ENCODE measurements around the gene PLCG1. TPM values are rescaled to one million over a fixed set of nuclear protein-coding genes. Genes with fewer than 3 reads are reported as not detected.
"Not testable (repeated sequence)": the region's sequence is repeated elsewhere in the genome, so short reads cannot be mapped to it uniquely, and the experiment has no call there.

PLCG1 gene
- total RNA-seq, 1 experiment from 2014 or later, result 45.6 TPM

DNA sequence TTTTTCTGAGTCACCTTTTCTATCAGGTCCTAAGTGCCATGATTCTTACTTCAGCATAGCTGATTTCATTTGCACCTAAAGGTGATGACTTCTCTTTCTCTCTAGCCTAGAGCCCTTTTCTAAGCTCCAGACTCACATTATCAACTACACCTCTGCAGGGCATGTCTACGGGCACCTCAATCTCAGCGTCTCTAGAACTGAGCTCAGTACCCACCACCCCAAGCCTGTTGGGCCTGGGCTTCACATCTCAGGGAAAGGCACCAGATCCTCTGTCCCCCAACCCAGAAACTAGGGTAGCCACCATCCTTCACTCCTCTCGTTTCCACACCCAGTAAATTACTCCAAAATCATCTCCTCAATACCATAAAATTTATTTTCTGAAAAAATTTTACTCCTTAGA, 10.6 kb upstream of the PLCG1 start (continued):
- TF ChIP-seq EZH2phosphoT487 (IDR thresholded peaks at IDR 0.05; ENCODE audit: borderline replicate concordance), result no peak
- TF ChIP-seq, protein P1, sequence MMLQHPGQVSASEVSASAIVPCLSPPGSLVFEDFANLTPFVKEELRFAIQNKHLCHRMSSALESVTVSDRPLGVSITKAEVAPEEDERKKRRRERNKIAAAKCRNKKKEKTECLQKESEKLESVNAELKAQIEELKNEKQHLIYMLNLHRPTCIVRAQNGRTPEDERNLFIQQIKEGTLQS (IDR thresholded peaks at IDR 0.05), result no peak
- no peak for TF ChIP-seq ELF1 (IDR thresholded peaks at IDR 0.05; ENCODE audit: borderline replicate concordance, low read depth)

DNA sequence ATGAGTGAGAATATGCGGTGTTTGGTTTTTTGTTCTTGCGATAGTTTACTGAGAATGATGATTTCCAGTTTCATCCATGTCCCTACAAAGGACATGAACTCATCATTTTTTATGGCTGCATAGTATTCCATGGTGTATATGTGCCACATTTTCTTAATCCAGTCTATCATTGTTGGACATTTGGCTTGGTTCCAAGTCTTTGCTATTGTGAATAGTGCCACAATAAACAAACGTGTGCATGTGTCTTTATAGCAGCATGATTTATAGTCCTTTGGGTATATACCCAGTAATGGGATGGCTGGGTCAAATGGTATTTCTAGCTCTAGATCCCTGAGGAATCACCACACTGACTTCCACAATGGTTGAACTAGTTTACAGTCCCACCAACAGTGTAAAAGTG, 9.0 kb upstream of the PLCG1 start:
- peaks cover 9 to 20% of the 10 kb centered on the region in 2 experiments; a peak in 2 of 4 replicates for H3K36me3 ChIP-seq (ENCODE audit: control insufficient read depth in 1 of 2, insufficient read depth in 2 of 2, low read length in 2 of 2)
- BruUV-seq (replicated peaks); H3K9me2 ChIP-seq (ENCODE audit: insufficient read depth); CTCF ChIA-PET; H3K27me3 ChIP-seq (ENCODE audit: insufficient read depth, low read length); H3K4me3 ChIP-seq (replicated peaks in 1 of 2; ENCODE audit: low read depth in 1 of 2, low read length in 2 of 2); H3K4me1 ChIP-seq (ENCODE audit: control insufficient read depth in 1 of 2, insufficient read depth in 2 of 2, low read length in 2 of 2); H3K9me3 ChIP-seq (ENCODE audit: control insufficient read depth in 1 of 2, insufficient read depth in 1 of 2, low read depth in 1 of 2, low read length in 2 of 2); RAD21 ChIA-PET (ENCODE audit: low non-redundant PET in 1 of 2, low total read pairs in 2 of 2, uncharacterized antibody in 2 of 2, unreplicated experiment in 2 of 2); DNase-seq (ENCODE audit: low read depth, low spot score); H3K27ac ChIP-seq (ENCODE audit: low read depth, low read length); H3K79me2 ChIP-seq (ENCODE audit: insufficient read depth, low read length); H3K4me2 ChIP-seq (ENCODE audit: low read length); ATAC-seq; H2AFZ ChIP-seq (ENCODE audit: low read depth, low read length, poor library complexity, severe bottlenecking); POLR2A ChIA-PET; intact Hi-C loops (cut with micrococcal nuclease); H4K20me1 ChIP-seq (ENCODE audit: insufficient read depth); H3K9ac ChIP-seq (ENCODE audit: low read length): not testable (repeated sequence)

DNA sequence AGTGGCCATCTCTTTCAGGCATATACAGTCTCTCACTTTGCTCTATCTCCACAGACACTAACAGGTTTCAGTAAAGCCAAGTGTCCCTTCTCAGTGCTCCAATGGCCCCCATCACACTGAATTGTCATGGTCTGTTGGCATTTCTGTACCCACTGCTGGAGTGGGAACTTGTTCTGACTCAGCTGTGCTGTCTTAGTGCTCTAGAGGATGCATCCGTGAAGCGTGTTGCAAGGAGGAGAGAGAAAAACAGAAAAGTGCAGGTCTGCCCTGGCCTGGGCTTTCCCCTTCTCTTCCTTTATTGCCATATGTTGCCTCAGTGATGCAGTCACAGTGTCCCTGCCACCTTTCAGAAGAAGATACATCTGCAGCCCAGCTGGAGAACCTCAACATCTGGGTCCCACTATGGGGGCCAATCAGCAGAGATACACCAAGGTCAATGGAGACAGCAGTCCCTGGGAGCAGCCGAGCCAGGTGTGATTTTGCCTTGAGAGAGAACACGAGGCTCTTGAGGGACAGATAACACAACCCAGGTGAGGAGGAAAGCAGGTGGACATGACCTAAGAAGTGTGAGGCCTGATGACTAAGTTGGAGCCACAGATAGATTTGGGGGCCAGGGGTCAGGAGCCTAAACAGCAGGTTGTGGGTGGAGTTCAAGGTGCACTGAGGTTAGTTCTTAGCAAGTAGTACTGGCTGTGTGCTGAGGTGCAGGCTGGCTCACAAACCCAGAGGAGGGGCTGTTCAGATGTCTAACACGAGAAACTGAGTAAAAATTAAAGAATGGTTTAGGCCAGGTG, 5.6 kb upstream of the PLCG1 start:
- ChIA-PET CTCF (no interaction called here), RAD21 (ENCODE audit: low non-redundant PET in 1 of 2, low total read pairs in 2 of 2, uncharacterized antibody in 2 of 2, unreplicated experiment in 2 of 2) (no interaction called here), POLR2A (interaction anchor here (0.7 kb wide), 1 partner anchor 177 kb away, joined by 3 read pairs; no protein-coding TSS in a partner anchor)
- Histone ChIP-seq H3K27me3 (ENCODE audit: insufficient read depth, low read length) (no peaks in the 10 kb centered on the region), H3K9me2 (ENCODE audit: insufficient read depth) (no peaks in the 10 kb centered on the region), H3K9ac (ENCODE audit: low read length) (no peak overlapping the region), H3K27ac (ENCODE audit: low read depth, low read length) (no peak overlapping the region), H3K4me2 (ENCODE audit: low read length) (no peak overlapping the region), H4K20me1 (ENCODE audit: insufficient read depth) (no peaks in the 10 kb centered on the region), H3K4me1 (ENCODE audit: control insufficient read depth in 1 of 2, insufficient read depth in 2 of 2, low read length in 2 of 2) (peaks cover 4 to 8% of the 10 kb centered on the region in 2 experiments; a peak in 3 of 4 replicates), H3K36me3 (ENCODE audit: control insufficient read depth in 1 of 2, insufficient read depth in 2 of 2, low read length in 2 of 2) (no peaks in the 10 kb centered on the region), H3K79me2 (ENCODE audit: insufficient read depth, low read length) (no peaks in the 10 kb centered on the region), H3K4me3 (replicated peaks in 1 of 2; ENCODE audit: low read depth in 1 of 2, low read length in 2 of 2) (no peak overlapping the region), H3K9me3 (ENCODE audit: control insufficient read depth in 1 of 2, insufficient read depth in 1 of 2, low read depth in 1 of 2, low read length in 2 of 2) (no peaks in the 10 kb centered on the region), H2AFZ (ENCODE audit: low read depth, low read length, poor library complexity, severe bottlenecking) (no peak overlapping the region)
- ATAC-seq (no peak), DNase-seq (ENCODE audit: low read depth, low spot score) (no peak)
- intact Hi-C loops (cut with micrococcal nuclease), result no loop called here
- BruUV-seq (replicated peaks), result no TSS peak
- TF ChIP-seq RAD21 (IDR thresholded peaks at IDR 0.05; ENCODE audit: low read depth), result no peak
- no peak for TF ChIP-seq POLR2AphosphoS5 (IDR thresholded peaks at IDR 0.05; ENCODE audit: low read depth, low read length)
- TF ChIP-seq CEBPB (IDR thresholded peaks at IDR 0.05; ENCODE audit: low read depth), result no peak
- TF ChIP-seq, protein P2, sequence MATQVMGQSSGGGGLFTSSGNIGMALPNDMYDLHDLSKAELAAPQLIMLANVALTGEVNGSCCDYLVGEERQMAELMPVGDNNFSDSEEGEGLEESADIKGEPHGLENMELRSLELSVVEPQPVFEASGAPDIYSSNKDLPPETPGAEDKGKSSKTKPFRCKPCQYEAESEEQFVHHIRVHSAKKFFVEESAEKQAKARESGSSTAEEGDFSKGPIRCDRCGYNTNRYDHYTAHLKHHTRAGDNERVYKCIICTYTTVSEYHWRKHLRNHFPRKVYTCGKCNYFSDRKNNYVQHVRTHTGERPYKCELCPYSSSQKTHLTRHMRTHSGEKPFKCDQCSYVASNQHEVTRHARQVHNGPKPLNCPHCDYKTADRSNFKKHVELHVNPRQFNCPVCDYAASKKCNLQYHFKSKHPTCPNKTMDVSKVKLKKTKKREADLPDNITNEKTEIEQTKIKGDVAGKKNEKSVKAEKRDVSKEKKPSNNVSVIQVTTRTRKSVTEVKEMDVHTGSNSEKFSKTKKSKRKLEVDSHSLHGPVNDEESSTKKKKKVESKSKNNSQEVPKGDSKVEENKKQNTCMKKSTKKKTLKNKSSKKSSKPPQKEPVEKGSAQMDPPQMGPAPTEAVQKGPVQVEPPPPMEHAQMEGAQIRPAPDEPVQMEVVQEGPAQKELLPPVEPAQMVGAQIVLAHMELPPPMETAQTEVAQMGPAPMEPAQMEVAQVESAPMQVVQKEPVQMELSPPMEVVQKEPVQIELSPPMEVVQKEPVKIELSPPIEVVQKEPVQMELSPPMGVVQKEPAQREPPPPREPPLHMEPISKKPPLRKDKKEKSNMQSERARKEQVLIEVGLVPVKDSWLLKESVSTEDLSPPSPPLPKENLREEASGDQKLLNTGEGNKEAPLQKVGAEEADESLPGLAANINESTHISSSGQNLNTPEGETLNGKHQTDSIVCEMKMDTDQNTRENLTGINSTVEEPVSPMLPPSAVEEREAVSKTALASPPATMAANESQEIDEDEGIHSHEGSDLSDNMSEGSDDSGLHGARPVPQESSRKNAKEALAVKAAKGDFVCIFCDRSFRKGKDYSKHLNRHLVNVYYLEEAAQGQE (IDR thresholded peaks at IDR 0.05; ENCODE audit: low read depth), result no peak

DNA sequence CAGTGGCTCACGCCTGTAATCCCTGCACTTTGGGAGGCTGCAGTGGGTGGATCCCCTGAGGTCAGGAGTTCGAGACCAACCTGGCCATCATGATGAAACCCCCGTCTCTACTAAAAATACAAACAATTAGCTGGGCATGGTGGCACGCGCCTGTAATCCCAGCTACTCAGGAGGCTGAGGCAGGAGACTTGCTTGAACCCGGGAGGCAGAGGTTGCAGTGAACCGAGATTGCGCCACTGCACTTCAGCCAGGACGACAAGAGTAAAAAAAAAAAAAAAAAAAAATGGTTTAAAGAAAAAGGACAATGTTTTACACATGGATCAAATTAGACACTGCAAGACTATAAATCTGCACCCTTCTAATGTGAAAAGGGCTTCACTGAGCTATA, 5.0 kb upstream of the PLCG1 start:
- intact Hi-C loops (cut with micrococcal nuclease); H3K4me3 ChIP-seq (replicated peaks in 1 of 2; ENCODE audit: low read depth in 1 of 2, low read length in 2 of 2); ATAC-seq; H4K20me1 ChIP-seq (ENCODE audit: insufficient read depth); H3K27me3 ChIP-seq (ENCODE audit: insufficient read depth, low read length); POLR2A ChIA-PET; H3K4me1 ChIP-seq (ENCODE audit: control insufficient read depth in 1 of 2, insufficient read depth in 2 of 2, low read length in 2 of 2); H2AFZ ChIP-seq (ENCODE audit: low read depth, low read length, poor library complexity, severe bottlenecking); H3K79me2 ChIP-seq (ENCODE audit: insufficient read depth, low read length); H3K9me2 ChIP-seq (ENCODE audit: insufficient read depth); H3K9ac ChIP-seq (ENCODE audit: low read length); H3K4me2 ChIP-seq (ENCODE audit: low read length); BruUV-seq (replicated peaks); H3K36me3 ChIP-seq (ENCODE audit: control insufficient read depth in 1 of 2, insufficient read depth in 2 of 2, low read length in 2 of 2); H3K9me3 ChIP-seq (ENCODE audit: control insufficient read depth in 1 of 2, insufficient read depth in 1 of 2, low read depth in 1 of 2, low read length in 2 of 2); RAD21 ChIA-PET (ENCODE audit: low non-redundant PET in 1 of 2, low total read pairs in 2 of 2, uncharacterized antibody in 2 of 2, unreplicated experiment in 2 of 2); H3K27ac ChIP-seq (ENCODE audit: low read depth, low read length); DNase-seq (ENCODE audit: low read depth, low spot score): not testable (repeated sequence)
- CTCF ChIA-PET, result interaction anchor here (1.4 kb wide), 1 partner anchor 8 kb away, joined by 3 read pairs; no protein-coding TSS in a partner anchor
